Measurements from ENCODE around the gene MEGF11. TPM values are rescaled to one million over a fixed set of nuclear protein-coding genes. Genes with fewer than 3 reads are reported as not detected.

MEGF11 gene
- polyA plus RNA-seq, 2 of the 4 experiments (the other 2 are of a cell fraction) = 0.25 to 0.31 TPM

DNA sequence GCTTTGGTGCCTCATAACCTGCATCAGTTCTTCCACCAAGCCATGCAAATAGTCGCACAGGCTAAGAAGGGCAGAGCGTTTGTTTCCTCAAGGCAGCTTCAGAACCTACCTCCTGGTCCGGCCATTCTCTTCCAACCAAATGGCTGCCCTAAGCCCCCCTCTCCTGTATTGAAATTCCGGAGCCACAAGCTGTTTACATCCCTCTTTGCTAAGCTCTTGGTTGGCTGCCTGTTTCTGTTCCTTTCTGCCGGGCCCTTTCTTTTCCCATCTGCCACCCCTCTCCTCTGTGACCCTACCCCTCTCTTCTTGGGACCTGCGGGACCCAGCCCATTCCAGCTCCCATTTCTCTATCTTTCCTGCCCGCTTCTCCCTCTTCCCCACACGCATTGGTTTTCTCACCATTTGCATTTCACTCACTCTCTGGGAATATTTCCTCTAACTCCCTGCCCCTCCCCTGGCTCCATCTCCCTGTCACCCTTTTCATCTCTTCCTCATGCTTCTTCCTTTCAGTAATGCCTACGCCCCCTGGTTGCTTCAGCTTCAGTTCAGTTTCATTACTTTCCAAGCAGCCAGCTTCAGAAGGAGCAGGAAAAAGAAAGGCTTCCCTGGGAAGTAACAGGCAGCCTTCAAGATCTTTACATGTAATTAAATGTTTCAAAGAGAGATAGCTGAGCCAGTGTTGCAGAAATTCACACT, 270.8 kb downstream of the MEGF11 start:
- peak in 1 of 2 experiments; percentile 1; a peak in 1 of 6 replicates for ATAC-seq

DNA sequence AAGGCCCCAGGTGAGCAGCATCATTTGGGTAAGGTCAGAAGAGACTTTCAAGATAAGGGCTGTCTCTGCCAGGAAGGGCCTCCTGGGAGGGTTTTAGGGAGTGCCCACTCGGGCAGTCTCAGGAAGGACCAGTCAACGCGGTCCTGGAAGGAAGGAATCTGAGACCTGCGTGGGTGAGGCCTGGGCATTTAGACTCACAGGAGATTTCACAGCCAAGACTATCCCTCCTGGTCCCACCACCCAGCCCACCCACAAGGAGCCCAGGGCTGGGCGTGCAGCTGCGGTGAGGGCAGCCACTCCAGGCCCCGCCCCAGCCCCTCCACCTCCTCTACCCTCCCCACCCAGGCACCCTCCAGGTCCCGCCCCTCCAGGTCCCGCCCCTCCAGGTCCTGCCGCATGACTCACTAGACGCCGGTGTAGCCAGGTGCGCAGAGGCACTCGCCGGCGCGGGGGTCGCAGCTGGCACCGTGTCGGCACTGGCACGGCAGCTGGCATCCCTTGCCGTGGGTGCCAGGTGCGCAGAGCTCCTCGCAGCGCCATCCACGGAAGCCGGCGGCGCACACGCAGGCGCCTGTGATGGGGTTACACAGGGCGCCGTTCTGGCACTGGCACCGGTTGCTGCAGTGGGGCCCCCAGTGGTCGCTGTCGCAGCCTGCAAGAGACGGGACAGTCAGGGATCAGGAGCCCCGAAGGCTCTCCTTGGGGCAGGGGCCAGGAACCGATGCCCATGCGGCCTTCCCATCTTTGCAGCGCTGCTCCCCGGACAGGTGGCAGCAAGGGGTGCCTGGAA, 271.5 kb downstream of the MEGF11 start:
- TF ChIP-seq SMC3 (IDR thresholded peaks at IDR 0.05) = peak; percentile 15; the same call in 1 of the 3 replicates
- no peak for TF ChIP-seq FOSB (CRISPR knock-in tag; IDR thresholded peaks at IDR 0.05)
- no peak for TF ChIP-seq CHD2 (IDR thresholded peaks at IDR 0.05; ENCODE audit: low read length, partially characterized antibody)
- TF ChIP-seq BHLHE40 (IDR thresholded peaks at IDR 0.05; ENCODE audit: low read depth, low read length) = no peak
- TF ChIP-seq EHMT2 (IDR thresholded peaks at IDR 0.05; ENCODE audit: low read depth) = no peak
- TF ChIP-seq RCOR1 (IDR thresholded peaks at IDR 0.05; ENCODE audit: low read depth, low read length) = no peak
- TF ChIP-seq ZFP36 (IDR thresholded peaks at IDR 0.05; ENCODE audit: borderline replicate concordance, partially characterized antibody) = no peak
- TF ChIP-seq, protein P1, sequence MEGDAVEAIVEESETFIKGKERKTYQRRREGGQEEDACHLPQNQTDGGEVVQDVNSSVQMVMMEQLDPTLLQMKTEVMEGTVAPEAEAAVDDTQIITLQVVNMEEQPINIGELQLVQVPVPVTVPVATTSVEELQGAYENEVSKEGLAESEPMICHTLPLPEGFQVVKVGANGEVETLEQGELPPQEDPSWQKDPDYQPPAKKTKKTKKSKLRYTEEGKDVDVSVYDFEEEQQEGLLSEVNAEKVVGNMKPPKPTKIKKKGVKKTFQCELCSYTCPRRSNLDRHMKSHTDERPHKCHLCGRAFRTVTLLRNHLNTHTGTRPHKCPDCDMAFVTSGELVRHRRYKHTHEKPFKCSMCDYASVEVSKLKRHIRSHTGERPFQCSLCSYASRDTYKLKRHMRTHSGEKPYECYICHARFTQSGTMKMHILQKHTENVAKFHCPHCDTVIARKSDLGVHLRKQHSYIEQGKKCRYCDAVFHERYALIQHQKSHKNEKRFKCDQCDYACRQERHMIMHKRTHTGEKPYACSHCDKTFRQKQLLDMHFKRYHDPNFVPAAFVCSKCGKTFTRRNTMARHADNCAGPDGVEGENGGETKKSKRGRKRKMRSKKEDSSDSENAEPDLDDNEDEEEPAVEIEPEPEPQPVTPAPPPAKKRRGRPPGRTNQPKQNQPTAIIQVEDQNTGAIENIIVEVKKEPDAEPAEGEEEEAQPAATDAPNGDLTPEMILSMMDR (IDR thresholded peaks at IDR 0.05) = peak; percentile 24; the same call in 2 of the 3 replicates
- no peak for TF ChIP-seq FOSL2 (IDR thresholded peaks at IDR 0.05)
- 0 out of 2 replicates have a peak, but pooled peaks have one; percentile 19 for TF ChIP-seq FOSL2 (CRISPR knock-in tag; IDR thresholded peaks at IDR 0.05)
- 0 out of 5 replicates have a peak, but pooled peaks of 1 of the 2 experiments have one; percentile 16 for TF ChIP-seq RAD21 (conservative IDR thresholded peaks at IDR 0.05 in 1 of 2, IDR thresholded peaks at IDR 0.05 in 1 of 2)
- no peak for TF ChIP-seq FOXS1 (CRISPR knock-in tag; IDR thresholded peaks at IDR 0.05)
- ChIA-PET CTCF (interaction anchor here (0.7 to 7.0 kb wide), 25 partner anchors 9 to 516 kb away, joined by 3 to 50 read pairs (median 4); partner anchors contain the start of gene SNAPC5), POLR2A (interaction anchor here (0.9 kb wide), 1 partner anchor 371 kb away, joined by 3 read pairs; no protein-coding TSS in a partner anchor)
- Histone ChIP-seq H3K9me3 (no peaks in the 10 kb centered on the region), H3K27ac (peak overlapping the region in 1 of 2 experiments; percentile 23; a peak in 2 of 6 replicates), H3K4me1 (peaks cover 3% of the 10 kb centered on the region; the same call in 1 of the 3 replicates), H3K4me2 (peak overlapping the region; percentile 80), H3K4me3 (peak overlapping the region; percentile 37)
- FAIRE-seq (no peak), ATAC-seq (peak; percentile 76 to 82), DNase-seq (ENCODE audit: low read depth in 1 of 2, low spot score in 1 of 2) (peak in 1 of 2 experiments; percentile 70)
- WGBS (ENCODE audit: missing lambda C conversion rate) = 76% methylated on average over 5 of the region's 42 CpGs

More for the DNA sequence above, 270.8 kb downstream of the MEGF11 start:
- POLR2A ChIA-PET = interaction anchor here (0.9 kb wide), 1 partner anchor 372 kb away, joined by 3 read pairs; no protein-coding TSS in a partner anchor
- H3K4me3 ChIP-seq = no peak overlapping the region; the same call in 1 of the 3 replicates
- H3K4me1 ChIP-seq = peaks cover 3% of the 10 kb centered on the region; the same call in 1 of the 3 replicates
- 64% methylated on average over 9 of the region's 9 CpGs for WGBS (ENCODE audit: missing lambda C conversion rate)
- no peaks in the 10 kb centered on the region for H3K9me3 ChIP-seq
- peak overlapping the region; percentile 80; the same call in 2 of the 3 replicates for H3K4me2 ChIP-seq
- no peak for TF ChIP-seq ATOH8 (CRISPR knock-in tag; IDR thresholded peaks at IDR 0.05; ENCODE audit: low read depth)
- no peak for TF ChIP-seq BHLHE40 (IDR thresholded peaks at IDR 0.05; ENCODE audit: low read depth, low read length)
- TF ChIP-seq FOSL2 (IDR thresholded peaks at IDR 0.05) = no peak
- no peak for TF ChIP-seq FOSL2 (CRISPR knock-in tag; IDR thresholded peaks at IDR 0.05)
- TF ChIP-seq EHMT2 (IDR thresholded peaks at IDR 0.05; ENCODE audit: low read depth) = no peak
- FAIRE-seq (no peak), DNase-seq (ENCODE audit: low read depth in 1 of 2, low spot score in 1 of 2) (no peak)
- H3K27ac ChIP-seq = no peak overlapping the region
- CTCF ChIA-PET = interaction anchor here (0.8 to 7.0 kb wide), 9 partner anchors 8 to 213 kb away, joined by 3 to 50 read pairs (median 4); no protein-coding TSS in a partner anchor

GRCh38 chr15:65980824-65981456, 272.6 kb downstream of the MEGF11 start:
- FAIRE-seq = peak; percentile 91
- no peak overlapping the region for H3K4me3 ChIP-seq
- H3K9me3 ChIP-seq = no peaks in the 10 kb centered on the region
- TF ChIP-seq, protein P1 (IDR thresholded peaks at IDR 0.05) = peak; percentile 74
- TF ChIP-seq CBX8 (IDR thresholded peaks at IDR 0.05) (no peak), PBX3 (IDR thresholded peaks at IDR 0.05) (no peak), NPAS2 (CRISPR knock-in tag; IDR thresholded peaks at IDR 0.05; ENCODE audit: borderline replicate concordance) (no peak), SMC3 (IDR thresholded peaks at IDR 0.05) (peak; percentile 84), RAD21 (conservative IDR thresholded peaks at IDR 0.05 in 1 of 2, IDR thresholded peaks at IDR 0.05 in 1 of 2) (peak; percentile 73 to 87)
- WGBS (ENCODE audit: missing lambda C conversion rate) = 37% methylated on average over 4 of the region's 5 CpGs
- no peaks in the 10 kb centered on the region; the same call in 2 of the 3 replicates for H3K4me1 ChIP-seq
- ChIA-PET CTCF (interaction anchor here (0.6 to 7.0 kb wide), 37 partner anchors 8 to 517 kb away, joined by 3 to 50 read pairs (median 3); partner anchors contain the start of genes DIS3L and SNAPC5), POLR2A (no interaction called here)
- peak; percentile 76 to 95 for DNase-seq (ENCODE audit: low read depth in 1 of 2, low spot score in 1 of 2)
- H3K4me2 ChIP-seq = no peak overlapping the region
- peak; percentile 70 to 89 for ATAC-seq
- no peak overlapping the region for H3K27ac ChIP-seq
